Stimulated activated CD8-positive, alpha-beta memory T cell treated with anti-CD3 and anti-CD28 coated beads, Interleukin-12 subunit alpha, Interleukin-12 subunit beta, amount 100 ng/mL, for 1 hour (primary cell): ENCODE results near the gene S100A12.

Source experiments
- DNase-seq: peaks from one replicate; pipeline ENCODE4 v3.0.0-alpha.2; 2020; ENCODE audit warnings: low read depth

The S100A12 gene

DNA sequence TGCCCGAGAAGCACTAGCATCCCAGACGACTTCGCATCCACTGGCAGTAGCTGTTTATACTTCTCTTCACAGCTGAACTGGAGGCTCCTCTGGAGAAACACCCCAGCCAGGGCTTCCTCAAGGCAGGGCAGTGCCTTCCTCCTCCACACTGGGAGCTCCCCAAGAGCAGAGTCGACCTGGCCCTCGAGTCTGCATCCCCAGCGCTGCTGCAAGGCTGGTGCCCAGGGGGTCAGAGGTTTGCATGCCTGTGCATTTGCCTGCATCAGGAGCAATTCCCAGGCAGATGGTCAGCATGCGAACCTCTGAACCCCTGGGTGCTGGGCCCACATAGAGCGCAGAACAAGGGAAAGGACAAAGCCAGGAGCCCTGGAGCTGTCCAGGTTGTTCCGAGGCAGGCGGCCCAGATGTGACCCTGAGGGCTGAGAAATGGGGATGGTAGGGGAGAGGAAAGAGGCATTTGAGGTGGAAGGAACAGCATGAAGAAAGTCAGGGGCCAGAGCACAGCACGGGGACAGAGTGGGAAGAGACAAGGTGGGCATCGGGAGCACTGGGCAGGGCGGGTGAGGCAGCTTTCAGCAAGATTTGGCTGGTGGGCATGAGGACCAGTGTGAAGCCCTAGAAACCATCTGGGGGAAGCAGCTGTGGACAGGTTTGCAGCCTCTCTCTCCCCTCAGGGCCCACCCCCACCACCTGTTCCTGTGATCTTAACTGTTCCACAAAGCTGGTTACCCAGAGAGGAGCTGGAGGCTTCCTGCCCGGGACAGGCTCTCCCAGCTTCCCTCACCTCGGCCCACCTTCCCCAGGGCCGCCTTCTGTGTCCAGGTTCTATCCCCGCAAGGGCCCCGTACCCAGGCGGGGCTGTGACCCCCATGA lies 21.9 kb upstream of the S100A12 start:
- no peak for DNase-seq

DNA sequence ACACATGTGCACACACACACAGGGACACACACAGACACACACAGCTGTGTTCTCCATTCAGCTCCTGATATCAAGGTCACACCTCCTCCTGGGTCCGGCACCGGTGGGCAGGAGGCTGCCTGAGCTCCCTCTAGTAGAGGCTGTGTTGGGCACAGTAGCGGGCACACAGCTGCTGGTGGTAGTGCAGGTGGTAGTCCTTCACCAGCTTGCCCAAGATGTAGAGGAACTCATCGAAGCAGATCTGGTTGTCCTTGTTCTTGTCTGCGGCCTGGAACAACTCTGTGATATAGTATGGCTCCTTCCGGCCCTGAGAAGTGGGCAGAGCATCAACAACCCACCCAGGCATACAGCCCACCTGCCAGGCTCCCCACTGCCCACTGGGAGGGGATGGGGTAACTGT lies 21.0 kb upstream of the S100A12 start:
- DNase-seq: no peak

DNA sequence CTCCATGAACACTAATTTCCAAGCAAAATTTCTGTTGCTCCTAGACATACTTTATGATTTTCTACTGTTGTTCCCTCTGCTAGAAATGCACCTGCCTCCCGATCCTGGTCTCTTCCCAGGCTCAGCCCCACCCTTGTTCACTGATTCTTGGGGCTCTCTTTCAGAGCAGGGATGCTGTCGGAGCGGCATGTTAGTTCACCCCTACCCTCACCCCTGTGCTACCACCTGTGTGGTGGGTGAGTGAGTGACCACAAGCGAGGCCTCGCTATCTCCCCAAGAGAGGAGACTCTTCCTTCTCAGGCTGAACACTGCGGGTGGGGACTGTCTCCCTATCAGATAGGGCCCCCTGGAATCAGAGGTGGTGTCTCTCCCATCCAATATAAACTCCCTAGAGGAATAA lies 20.4 kb upstream of the S100A12 start:
- no peak for DNase-seq

DNA sequence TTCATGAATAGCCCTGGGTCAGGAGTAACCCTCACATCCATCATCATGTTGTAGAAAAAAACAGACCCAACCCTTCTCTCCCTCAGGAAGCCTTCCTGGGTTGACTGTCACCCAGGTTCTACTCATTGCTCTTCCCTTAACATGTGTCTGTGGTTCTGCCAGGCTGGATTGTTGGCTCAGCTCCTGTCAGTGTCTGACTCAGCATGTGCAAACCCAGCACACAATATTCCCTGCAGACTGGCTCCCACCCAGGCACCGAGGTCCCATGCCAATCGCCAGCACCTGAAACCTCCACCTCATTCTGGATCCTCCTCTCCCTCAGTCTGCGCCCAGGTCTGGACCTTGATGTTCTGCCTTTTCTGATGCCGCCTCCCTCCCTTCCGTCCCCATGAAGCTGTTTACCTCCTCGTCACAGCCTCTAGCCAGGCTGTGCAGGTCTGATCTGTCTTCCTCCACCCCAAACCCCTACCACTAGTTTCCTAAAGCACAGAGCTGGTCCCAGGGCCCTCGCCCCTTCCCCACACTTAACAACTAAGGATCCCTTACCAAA lies 19.8 kb upstream of the S100A12 start:
- no peak for DNase-seq

DNA sequence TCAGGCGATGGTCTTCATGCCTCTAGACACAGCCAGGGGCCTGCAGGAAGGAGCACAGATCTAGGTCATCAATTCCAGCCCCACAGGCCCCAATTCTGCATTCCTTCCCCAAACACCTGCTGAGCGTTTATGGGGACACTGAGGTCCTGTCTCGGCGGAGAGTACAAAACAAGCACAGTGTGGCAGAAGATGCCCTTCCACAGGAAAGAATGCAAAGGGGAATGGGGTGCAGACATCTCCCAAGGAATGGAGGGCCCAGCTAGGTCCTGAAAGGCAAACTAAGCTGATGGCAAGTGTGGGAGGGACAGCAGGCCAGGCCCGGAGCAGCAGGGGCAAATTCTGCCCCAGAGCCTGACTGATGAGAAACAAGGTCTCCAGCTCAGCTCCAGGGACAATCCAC lies 19.0 kb upstream of the S100A12 start:
- no peak for DNase-seq

DNA sequence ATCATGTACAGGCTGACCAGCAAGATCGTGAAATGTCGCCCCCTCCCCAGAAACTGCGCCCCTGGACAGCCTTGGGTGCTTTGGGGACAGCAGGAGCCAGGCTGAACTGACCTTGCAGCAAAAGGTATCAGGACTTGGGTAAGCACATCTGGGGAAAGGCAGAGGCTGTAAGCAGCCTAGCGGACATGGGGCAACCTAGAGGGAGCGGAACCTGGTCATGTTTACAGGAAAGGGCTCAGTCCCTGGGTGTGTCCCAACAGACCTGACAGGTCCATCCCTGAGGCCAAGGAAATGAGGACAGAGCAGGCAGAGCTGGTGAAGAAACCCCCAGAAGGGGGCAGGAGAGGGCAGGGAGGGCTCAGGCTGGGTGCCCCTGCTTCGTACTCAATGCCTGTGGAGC lies 18.5 kb upstream of the S100A12 start:
- no peak for DNase-seq

DNA sequence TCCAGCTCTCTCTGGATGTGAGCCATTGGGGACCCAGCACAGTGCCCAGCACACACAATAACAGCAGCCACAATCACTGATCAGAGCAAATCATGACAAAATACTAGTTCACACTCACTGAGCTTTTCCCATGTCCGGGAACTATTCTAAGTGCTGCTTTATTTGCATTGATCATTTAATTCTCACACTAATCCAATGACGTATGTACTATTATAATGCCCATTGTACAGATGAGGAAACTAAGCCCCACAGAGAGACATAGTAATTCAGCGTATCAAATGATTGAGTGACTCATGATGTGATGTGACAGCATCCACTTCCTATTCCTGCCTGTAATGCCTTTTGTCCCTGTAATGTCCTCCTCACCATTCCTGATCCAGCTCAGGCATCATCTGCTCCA lies 17.4 kb upstream of the S100A12 start:
- no peak for DNase-seq

DNA sequence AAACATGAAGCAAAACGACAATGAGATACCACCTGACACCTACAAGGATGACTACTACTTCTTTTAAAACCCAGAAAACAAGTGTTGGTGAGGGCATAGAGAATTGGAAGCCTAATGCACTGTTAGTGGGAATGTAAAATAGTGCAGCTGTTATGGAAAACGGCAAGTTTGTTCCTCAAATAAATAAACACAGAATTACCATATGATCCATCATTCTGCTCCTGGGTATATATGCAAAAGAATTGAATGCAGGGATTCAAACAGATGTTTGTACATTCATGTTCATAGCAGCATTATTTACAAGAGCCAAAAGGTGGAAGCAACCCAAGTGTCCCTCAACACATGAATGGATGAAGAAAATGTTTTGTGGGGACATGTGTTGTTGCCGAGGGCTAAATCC lies 16.8 kb upstream of the S100A12 start:
- no peak for DNase-seq

DNA sequence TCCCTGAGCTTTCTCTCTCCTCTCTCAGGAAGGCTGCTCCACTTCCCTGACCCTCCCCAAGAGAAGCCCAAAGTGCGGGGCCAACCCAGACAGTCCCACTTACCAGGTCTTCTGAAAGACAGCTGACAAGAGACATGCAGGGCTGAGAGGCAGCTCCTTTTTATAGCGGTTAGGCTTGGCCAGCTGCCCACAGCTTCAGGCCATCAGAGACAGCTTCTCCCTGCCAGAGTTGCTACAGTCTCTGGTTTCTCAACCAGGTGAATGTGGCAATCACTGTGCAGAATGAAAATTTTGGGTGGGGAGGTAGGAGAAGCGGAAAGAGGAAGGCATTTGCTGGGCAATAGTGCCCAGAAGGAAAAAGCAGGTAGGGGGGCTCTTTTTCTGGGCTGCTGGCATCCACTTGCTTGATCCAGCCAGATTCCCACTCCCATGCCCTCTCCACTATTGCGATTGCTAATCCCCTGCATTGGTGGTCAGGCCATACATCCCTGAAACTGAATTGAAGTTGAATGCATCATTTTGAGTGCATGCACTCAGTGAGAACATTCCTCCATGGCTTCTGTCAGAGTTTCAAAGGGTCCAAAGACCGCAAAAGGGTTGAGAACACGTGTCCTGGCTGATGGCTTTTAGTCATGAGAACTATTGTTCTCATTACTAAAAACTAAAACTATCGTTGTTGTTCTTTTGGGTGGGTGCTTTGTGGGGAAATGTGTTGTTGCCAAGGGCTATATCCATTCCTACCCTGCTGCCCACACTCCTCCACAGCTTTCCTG lies 15.7 kb upstream of the S100A12 start, which contains the start of gene S100A8:
S100A8 (minus strand) TSS at position 136 of the 773 bp plus-strand sequence. CDS start 538 bp downstream, outside the sequence.
- DNase-seq: no peak

DNA sequence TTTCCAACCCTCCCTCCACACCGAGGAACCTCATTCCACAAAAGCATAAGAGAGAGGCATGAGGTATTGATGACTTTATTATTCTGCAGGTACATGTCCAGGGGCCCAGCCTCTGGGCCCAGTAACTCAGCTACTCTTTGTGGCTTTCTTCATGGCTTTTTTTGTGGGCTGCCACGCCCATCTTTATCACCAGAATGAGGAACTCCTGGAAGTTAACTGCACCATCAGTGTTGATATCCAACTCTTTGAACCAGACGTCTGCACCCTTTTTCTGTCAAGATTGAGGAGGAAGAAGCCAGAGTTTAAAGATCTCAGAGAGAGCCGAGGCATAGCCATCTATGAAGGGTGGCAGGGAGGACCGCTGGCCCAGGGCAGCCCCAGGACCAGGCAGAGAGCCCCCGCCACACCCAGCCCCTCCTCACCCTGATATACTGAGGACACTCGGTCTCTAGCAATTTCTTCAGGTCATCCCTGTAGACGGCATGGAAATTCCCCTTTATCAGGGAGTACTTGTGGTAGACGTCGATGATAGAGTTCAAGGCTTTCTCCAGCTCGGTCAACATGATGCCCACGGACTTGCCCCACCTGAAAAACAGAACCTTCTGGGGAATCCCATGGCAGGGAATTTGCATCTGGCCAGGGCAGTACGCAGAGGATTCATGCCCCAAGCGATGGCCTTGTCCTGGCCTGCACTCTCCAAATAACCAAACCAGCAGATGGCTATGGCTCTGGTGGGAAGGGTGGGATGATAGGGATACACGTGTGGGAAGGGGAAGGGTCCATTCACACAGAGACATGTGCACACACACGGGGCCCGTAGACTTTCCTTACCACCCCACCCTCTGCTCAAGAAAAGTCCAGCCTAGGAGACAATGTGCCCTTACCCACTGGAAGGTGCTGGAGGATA lies 14.8 kb upstream of the S100A12 start:
- no peak for DNase-seq

DNA sequence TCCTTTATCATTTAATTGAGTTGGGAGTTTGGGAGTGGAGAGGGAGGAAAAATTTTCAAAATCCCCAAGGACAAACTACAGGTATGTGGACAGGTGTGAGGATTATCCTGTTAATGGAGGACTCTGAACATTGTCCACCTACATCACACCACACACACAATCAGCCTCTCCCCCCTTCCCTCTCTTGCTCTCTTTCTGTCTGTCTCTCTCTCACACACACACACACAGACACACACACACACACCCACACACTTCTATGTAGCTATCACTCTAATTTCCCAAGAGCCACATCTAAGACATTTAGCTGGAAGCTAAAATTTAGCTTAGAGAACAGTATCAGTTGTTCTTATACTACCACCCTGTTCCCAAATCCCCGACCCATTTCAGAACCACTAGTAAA lies 14.0 kb upstream of the S100A12 start:
- DNase-seq: no peak

DNA sequence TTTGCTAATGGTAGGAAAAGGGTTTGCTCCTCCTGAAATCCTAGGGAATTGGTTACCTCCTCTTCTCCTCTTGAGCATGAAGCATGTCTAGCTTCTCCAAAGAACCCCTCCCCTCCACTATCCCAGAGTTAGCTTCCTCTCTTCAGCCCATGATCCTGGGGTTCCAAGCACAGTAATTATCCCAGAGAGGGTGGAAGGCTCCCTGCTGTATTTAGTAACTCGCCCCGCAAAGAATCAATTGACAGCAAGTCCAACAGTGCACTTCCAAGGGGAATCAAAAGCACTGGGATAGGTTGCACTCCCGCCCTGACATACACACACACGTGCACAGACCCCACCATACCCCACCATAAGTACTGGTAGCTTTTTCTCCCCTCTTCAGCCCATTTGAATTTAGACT lies 12.4 kb upstream of the S100A12 start:
- no peak for DNase-seq

DNA sequence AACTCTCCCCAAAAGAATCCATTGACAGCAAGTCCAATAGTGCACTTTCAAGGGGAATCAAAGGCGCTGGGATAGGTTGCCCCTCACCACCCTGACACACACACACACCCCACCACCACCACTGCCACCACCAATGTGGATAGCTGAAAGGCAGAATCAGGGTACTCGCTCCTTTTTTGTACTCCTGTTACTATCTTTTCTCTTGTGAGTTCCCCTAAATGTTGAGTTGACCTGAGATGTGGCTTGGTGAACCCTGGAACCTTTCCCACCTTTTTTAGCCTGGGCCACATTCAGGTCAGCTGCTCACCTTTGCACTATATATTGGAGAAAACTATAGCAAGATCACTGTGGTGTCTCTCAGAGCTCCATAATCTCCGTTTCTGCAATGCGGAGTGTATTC lies 11.6 kb upstream of the S100A12 start:
- no peak for DNase-seq

DNA sequence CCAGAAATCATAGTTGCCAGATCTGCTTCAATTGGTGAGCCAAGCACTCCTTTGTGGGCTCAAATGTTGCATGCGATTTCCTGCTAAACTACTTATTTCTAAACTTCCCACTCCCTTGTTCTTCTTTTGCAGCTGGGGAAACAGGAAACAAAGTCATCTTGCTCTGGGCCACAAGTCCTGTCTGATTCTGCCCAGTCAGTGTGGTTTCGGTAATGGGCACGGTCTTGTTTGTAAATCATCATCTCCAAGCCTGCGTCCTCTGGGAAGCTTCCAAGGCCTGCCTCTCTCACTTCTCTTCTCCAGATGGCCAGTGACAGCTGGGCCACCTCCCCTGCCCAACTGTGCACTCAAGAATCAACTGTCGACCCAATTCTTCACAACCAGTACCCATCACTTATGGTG lies 11.1 kb upstream of the S100A12 start:
- DNase-seq: no peak

DNA sequence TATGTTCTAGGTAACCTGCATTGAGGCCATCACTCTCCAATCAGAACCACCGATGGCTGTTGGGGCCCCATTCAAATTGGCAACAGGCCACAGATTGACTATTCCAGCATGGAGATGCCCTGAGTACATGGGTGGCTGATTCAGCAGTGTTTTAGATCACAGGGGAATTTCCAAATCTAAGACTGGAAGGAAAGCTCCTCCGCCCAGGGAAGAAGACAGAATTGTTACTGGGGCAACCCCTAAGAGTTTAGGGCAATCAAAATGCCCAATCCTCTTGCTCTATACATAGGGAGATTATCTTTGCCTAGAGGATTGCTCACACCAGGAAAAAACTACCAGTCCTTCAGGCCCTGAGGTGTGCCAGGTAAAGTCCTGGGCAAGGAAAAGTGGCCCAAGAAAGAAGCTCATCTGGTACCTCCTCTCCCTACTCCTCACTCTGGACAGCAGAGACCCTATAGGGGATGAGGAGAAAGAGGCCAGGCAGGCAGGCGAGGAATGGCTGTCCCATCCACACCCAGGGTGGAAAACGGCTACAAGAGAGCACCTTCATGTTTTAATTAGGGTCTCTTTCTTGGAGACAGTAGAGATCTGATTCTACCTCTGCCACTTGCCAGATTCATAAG lies 9.6 kb upstream of the S100A12 start:
- no peak for DNase-seq

DNA sequence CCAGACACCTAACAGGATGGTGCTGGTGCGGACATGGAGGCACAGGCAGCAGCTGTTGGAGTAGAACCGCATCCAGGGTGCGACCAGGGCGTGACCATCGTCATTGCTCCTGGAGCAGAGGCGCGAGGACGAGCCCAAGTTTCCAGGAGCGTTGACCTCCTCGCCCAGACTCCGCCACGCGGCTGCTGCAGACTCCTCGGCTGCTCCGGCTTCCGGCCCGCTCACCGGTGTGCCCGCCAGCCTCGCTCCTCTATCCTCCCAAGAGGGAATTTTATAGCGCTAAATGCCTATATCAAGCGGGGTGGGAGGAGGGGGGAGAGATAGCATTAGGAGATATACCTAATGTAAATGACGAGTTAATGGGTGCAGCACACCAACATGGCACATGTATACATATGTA lies 5.3 kb upstream of the S100A12 start:
- DNase-seq: no peak

DNA sequence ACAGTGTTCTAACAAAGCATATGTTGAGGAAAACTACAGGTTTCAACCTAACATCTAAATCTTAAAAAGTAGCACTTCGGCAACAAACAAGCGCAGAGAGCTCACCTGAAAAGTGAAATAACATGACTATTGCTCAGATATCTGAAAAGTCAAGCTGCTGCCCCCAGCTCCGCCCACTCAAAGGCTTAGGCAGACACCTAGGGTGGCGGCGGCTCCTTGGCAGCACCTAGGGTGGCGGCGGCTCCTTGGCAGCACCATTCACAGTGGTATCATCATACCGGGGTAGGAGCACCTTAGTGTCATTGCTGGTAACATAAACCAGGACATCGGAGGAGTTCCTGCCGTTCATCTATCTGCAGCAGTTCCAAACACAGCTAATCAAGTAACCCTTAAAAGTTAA lies 4.2 kb upstream of the S100A12 start:
- no peak for DNase-seq

DNA sequence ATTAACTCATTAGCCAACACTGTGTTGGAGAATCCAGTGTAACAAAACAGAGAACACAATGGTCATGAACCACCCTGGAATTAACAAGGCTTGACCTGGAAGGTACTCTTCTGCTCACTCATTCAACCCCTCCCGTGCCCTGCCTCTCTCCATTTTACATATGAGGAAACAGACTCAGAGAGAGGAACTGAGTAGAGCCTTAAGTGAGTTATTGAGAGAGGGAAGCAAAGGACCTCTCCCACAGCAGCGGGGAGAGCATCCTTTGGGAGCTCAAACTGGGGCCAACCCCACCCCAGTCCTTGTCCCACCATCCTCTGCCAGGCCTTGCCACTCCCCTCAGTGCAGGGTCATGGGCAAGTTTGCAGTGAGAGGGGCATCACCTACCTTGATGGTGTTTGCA lies 1.4 kb downstream of the S100A12 start:
- DNase-seq: no peak

DNA sequence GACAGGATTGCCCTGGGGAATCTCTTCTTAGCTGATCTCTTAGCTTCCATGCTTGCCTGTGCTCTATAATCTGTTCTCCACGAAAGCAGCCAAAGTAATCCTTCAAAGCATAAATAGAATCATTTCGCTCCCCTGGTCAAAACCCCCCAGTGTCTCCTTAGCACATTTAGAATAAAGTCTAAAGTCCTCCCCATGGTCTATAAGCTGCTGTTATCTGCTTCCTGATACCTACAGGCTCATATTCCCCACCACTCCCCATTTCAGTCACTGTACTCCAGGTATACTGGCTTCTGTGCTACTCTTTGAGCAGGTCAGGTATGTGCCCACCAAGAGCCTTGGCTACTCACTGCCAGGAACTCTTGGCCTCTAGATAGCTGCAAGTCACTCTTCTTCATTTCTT lies 2.9 kb downstream of the S100A12 start:
- DNase-seq: no peak

DNA sequence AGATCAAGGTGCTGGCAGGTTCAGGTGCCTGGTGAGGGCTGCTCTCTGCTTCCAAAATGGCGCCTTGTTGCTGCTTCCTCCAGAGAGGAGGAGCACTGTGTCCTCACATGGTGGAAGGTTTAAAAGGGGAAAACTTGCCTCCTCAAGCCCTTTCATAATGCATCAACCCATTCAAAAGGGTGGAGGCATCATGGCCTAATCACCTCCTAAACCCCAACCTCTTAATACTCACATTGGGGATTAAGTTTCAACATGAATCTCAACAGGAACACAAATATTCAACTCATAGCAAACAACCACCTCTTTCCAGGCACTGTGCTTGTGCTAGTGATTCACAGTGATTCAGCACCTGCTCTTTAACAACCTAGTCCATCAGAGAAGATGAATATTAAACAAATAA lies 4.2 kb downstream of the S100A12 start:
- DNase-seq: no peak

DNA sequence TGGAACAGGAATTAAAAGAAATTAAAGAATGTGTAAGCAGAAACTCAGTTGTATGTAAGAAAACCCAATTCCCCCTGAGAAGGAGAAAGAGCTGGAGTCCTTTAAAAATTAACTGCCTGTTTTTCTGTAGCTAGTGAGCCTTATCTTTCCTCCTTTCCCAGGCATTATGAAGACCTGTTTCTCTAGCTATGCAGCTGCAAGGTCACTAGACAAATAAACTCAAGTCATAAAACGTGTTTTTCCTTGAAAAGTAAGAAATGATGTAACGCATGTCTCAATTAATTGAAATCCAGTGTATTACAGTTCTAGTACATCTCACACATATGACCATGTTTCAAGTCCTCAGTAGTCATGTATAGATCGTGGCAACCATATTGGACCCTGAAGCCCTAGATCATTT lies 5.3 kb downstream of the S100A12 start:
- no peak for DNase-seq

DNA sequence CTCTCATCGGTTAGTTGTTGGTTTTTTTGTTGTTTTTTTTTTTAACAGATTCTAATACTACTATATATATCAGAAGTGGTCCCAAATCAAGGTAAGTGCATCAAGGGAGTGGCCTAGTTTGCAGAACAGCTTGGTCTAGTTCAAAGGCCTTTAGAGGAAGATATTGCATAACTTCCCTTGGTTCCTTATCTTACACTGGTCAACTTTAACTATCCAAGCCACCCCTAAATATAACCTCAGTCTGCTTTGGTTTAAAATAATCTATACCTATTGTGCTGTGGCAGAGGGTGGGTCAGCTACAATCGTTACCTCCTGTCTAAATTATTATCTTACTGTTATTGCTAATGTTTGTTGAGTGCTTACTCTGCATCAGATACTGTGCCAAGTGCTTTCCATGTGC lies 6.9 kb downstream of the S100A12 start:
- DNase-seq: no peak
